DMS153 treated with DMSO at 0.1 percent for 48 hours (cell line): Measurements from ENCODE around the gene CPNE5.

Source experiments
- DNase-seq: peaks from one replicate; lab custom pipeline; 2025; ENCODE audit not compliant: unreplicated experiment; lab: John Stamatoyannopoulos, UW

Gene CPNE5

GRCh38 chr6:36836111-36837021 lies 2.9 kb downstream of the CPNE5 start:
- no peak for DNase-seq

DNA sequence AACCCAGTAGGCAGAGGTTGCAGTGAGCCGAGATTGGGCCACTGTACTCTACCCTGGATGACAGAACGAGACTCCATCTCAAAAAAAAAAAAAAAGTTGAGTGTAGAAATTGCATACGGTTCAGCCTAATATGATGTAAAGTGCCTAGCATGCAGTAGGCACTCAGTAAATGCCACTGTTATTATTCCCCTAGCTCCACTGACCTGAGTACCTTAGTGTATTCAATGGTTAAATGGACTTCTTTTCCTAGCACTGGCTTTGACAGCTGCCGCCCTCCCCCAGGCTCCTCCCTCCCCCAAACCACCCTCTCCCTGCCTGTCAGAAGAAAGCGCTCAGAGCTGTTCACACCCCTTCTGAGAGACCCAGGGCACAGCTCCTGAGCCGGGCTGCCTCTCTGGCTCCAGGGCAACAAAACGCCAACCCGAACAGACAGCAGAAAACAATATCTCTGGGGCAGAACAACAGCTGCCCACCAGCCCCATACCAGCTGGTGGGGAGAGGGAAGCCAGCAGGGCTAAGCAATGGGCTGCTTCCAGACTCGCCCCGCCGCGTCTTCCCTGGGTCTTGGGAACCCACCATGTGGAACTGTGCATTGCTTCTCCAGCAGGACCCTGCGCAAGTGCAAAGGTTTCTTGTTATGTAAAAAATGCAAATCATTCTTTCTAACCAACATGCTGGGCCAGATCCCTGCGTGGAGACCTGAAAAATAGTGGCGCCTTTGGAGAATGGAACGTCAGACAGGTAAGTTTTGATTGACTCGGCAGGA lies 4.5 kb downstream of the CPNE5 start:
- DNase-seq = no peak

GRCh38 chr6:36833182-36833789 lies 6.0 kb downstream of the CPNE5 start:
- no peak for DNase-seq

DNA sequence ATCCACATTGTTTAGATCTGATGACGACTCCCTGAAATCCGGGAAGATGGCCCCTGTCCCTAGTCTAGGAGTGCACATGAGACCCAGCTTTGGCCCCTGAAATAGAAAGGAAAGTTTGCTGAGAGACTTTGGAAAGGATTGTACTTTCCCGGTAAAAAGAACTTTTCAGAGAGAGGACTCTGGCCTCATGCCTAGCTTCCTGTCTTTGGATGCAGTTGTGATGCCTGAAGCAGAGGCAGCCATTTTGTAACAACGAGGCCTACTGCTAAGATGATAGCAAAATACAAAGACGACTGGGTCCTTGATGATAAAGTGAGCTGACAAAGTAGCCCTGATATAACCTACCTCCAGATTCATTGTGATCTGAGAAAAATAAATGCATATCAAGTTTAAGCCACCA lies 6.9 kb downstream of the CPNE5 start:
- no peak for DNase-seq

GRCh38 chr6:36830577-36830976 lies 8.7 kb downstream of the CPNE5 start:
- no peak for DNase-seq

DNA sequence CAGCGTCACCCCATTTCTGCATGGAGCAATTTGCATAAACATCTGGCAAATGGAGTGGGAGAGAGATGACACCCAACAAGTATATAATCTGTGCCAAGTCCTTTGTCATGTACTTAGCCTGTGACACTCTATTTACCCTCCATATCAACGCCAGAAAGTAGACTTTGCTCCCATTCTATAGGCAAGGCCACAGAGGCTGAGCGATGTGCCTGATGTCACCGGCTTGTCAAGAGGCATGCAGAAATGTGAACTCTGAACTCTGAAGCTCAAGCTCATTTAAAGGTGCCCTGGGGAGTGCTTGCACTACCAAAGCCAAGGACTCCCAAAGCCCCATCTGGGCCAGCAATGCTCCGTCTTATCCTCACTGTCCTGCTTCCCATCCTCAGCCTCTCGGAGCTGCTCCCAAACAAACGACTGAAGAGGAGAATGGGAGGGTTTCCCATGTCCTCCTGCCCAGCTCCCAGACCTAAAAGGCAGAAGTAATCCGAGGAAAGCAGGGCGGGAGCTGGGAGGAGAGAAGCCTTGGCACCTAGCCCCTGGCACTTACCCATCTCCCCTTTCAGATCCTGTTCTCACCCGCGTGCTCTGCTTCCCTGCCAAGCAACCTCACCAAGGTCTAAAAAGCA lies 9.2 kb downstream of the CPNE5 start:
- DNase-seq = no peak

DNA sequence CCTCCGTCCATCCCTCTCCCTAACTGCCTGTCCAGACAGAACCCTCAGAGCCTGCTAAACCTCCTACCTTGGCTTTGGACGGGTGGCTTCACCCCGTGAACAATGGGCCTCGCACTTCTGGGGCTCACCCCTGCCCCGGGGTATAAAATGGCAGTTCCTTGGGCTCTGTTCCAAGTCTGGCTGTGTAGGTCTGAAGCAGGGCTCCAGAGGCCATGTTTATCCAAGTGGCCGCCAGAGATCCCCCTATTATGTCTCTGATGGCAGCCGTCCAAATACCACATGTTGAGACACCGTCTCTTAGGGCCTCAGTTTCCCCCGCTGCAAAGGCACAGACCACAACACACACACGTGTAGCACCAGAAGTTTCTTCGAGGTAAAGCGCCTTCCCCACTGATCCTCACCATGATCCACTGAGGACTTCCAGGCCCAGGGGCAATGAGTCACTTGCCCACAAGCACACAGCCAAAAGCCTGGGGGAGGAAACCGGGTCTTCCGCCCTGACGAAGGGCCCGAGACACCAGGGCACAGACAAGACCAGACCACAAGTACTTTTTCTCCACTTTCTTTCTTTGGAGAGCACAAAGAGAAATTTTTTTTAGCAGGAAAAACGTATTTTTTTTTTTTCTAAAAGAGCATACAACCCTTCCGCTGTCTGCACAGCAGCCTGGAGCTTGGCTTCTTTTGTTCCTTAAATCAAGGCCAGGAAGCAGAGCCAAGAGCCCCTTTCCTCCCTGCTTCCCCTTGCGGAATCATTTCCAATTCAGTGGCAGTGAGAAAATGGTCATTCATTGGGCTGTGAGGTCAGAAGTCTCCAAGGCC lies 11.8 kb downstream of the CPNE5 start:
- DNase-seq = no peak

DNA sequence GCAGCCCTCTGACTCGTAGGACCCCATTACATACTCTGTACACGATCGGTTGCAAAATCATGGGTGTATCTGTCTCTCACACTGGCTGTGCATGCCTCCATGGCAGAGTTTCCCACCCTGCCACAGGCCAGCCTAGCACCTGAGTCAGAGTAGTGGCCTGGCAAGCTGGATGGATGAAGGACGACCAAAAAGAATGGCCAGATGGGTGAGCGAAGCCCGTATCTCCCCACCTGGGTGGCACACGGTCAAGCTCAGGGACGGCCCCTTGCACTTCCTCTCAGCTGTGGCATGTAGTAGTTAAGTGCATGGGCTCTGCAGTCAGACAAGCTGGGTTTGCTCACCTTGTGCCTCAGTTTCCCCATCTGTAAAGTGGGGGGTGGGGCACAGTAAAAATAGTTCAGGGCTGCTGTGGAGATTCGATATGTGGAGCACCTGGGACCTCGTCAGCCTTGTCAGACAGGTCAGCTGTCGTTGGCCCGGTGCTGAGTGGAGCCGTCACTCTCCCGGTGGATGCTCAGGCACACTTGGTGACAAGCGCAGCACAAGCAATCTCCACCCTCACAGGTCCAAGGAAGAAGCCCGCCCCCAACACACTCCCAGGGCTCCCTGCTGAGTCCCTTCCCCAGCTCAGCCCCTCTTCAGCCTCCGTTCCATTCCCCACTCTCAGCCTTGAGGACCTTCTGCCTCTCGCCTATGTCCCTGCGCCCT lies 12.6 kb downstream of the CPNE5 start:
- no peak for DNase-seq

- DNase-seq = no peak
Measured at GRCh38 chr6:36825994-36826393, 13.2 kb downstream of the CPNE5 start.

DNA sequence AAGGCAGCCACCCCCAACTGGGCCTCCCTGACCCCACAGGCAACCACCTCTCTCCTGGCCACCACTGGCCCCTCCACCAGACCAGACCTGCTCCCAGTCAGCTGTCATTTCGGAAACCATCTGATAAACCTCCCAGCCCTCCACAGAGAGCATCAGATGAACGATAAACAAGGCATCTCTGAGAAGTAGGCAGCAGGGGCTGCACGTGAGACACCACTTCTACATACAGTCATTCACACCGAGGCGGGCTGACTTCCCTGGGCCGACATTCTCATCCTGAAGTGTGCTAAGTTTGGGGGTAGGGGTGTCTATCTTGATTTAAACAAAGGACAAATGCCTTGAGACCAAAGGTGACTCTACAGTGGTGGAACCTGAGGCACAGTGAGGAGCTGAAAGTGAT lies 13.8 kb downstream of the CPNE5 start:
- DNase-seq = no peak

GRCh38 chr6:36824253-36824652 lies 15.0 kb downstream of the CPNE5 start:
- no peak for DNase-seq

GRCh38 chr6:36823421-36824096 lies 15.7 kb downstream of the CPNE5 start:
- no peak for DNase-seq

GRCh38 chr6:36822506-36823269 lies 16.6 kb downstream of the CPNE5 start:
- DNase-seq = no peak

DNA sequence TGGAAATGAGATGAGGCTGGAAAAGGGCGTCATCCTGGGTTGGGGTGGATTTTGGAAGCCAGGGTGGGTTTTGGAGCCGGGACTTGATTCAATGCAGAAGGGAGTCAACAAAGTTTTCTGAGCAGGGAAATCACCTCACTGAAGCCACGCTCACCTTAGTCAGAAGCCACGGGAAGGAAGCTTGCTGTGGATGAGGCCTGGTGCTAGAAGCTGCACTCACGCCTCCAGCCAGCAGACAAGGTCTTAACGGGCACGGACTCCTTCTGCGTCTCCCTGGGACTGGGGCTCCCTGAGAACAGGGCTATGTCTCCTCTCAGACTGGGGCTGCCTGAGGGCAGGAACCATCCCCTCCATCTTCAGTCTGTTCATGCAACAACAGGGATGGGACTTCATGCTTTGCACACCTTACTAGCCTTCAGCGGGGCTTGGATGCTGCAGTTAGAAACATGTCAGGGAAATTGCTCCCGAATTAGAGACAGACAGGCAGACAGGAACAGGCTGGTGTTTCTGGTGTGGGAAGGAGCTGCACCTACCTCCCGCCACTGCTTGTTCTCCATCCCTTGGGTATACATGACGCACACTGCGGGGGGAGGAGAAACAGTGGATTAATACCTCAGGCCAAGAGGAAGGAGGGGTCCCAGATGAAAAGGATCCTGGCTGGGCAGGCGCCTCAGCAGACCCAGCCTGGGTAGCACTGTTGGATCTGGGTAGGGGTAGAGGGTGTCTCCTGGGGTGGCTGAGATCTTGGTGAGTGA lies 17.5 kb downstream of the CPNE5 start:
- no peak for DNase-seq

DNA sequence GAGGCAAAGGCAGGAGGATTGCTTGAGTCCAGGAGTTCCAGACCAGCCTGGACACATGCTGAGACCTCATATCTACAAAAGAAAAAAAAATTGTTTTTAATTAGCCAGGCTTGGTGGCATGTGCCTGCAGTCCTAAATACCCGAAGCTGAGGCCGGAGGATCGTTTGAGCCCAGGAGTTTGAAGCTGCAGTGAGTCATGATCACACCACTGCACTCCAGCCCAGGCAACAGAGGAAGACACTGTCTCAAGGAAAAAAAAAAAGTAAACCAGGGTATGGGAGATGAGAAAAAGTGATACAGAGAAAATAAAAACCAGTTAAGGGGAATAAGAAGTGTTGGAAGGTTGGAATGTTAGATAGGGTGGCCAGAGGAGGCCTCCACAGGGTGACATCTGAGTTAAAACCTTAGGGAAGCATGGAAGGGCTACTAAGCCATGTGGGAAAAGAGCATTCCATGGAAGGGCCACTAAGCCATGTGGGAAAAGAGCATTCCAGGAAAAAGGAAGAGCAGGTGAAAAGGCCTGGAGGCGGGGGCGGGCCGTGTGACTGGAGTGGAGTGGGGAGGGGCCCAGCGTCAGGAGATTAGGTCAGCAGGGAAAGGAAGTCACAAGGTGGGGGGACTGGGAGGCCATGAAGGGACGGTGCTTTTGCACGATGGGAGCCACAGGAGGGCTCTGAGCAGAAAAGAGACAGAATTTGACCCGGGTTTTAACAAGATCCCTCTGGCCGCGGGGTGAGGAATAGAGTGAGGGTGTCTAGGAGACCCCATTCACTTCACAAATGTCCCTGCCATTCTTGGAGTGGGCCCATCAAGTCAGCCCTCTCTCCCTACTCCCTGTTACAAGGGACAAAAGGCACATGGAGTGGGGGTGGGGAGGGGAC lies 18.3 kb downstream of the CPNE5 start:
- no peak for DNase-seq

DNA sequence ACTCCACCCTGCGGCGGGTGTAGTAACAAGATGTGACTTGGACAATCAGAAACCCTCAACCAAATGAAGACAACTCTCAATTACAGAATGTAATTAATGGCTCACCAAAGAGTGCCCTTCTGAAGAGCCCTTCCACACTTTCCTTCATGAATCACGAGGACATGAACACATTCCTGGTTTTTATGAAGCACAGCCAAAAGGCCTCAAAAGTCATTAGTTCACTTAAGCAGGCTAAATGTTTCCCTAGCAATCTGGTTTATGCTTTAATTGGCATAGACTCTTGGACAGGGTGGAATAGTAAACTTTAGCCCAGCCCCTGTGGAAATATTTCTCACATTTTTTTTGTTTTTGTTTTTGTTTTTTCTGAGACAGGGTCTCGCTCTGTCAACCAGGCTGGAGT lies 20.5 kb downstream of the CPNE5 start:
- DNase-seq = no peak

DNA sequence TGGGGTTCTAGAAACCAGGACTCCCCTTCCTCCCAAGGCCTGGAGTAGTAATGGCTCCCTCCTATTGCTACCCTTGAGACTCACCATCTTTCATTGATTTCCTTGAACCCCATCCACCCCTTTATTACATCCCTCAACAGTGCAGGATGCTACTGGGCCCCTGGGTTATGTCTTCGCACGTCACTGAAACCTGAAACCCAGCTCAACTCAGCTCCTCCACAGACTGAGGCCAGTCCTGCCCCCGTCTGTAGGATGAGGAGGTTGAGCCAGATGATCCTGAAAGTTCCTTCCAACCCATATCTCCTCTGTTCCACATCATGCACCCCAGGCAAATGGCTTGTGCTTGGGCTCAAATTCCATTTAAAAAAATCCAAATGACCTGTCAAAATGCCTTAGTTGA lies 21.4 kb downstream of the CPNE5 start:
- no peak for DNase-seq
